Mesendoderm (in vitro differentiated cells): Measurements from ENCODE around the gene SEC14L2.

Experiments used
- DNase-seq: peaks from one replicate; pipeline ENCODE4 v3.0.0; 2013
- H2AK5ac ChIP-seq: 2 replicates; pipeline ENCODE4 v1.6.1; 2013; ENCODE audit warnings: low read length, inconsistent platforms
- H2BK120ac ChIP-seq: 2 replicates; pipeline ENCODE4 v1.6.1; 2013; ENCODE audit warnings: low read depth, mild to moderate bottlenecking, low read length, moderate library complexity, mixed read lengths
- H2BK15ac ChIP-seq: replicated peaks from 2 replicates; pipeline ENCODE4 v1.6.1; 2013; ENCODE audit warnings: low read depth, mild to moderate bottlenecking, moderate library complexity
- H2BK5ac ChIP-seq: 2 replicates; pipeline ENCODE4 v1.6.1; 2013; ENCODE audit warnings: low read length, inconsistent platforms
- H3K18ac ChIP-seq: 2 replicates; pipeline ENCODE4 v1.6.1; 2013; ENCODE audit warnings: mild to moderate bottlenecking, low read length, mixed read lengths
- H3K23ac ChIP-seq: one replicate; pipeline ENCODE4 v1.6.1; 2013; ENCODE audit warnings: low read length
- H3K27ac ChIP-seq: 2 replicates; pipeline ENCODE4 v1.5.1; 2013; ENCODE audit warnings: low read depth, mild to moderate bottlenecking, inconsistent platforms, low read length, moderate library complexity
- H3K27me3 ChIP-seq: 2 replicates; pipeline ENCODE4 v1.6.1; 2013; ENCODE audit warnings: low read length, control low read depth, mild to moderate bottlenecking, inconsistent platforms; ENCODE audit not compliant: insufficient read depth, poor library complexity
- H3K36me3 ChIP-seq: 2 replicates; pipeline ENCODE4 v1.6.1; 2013; ENCODE audit warnings: low read length, inconsistent platforms; ENCODE audit not compliant: control insufficient read depth, insufficient read depth
- H3K4ac ChIP-seq: one replicate; pipeline ENCODE4 v1.6.1; 2013; ENCODE audit warnings: low read depth, mild to moderate bottlenecking, low read length, moderate library complexity
- H3K4me1 ChIP-seq: 2 replicates; pipeline ENCODE4 v1.6.1; 2013; ENCODE audit warnings: low read depth, low read length, inconsistent platforms; ENCODE audit not compliant: control insufficient read depth
- H3K4me2 ChIP-seq: 2 replicates; pipeline ENCODE4 v1.6.1; 2013; ENCODE audit warnings: low read length
- H3K4me3 ChIP-seq: 2 replicates; pipeline ENCODE4 v1.5.1; 2013; ENCODE audit warnings: mild to moderate bottlenecking, low read length
- H3K56ac ChIP-seq: one replicate; pipeline ENCODE4 v1.6.1; 2013; ENCODE audit warnings: low read length
- H3K79me1 ChIP-seq: 2 replicates; pipeline ENCODE4 v1.6.1; 2013; ENCODE audit warnings: low read length, inconsistent platforms
- H3K79me2 ChIP-seq: 2 replicates; pipeline ENCODE4 v1.6.1; 2013; ENCODE audit warnings: mild to moderate bottlenecking, low read length; ENCODE audit not compliant: control insufficient read depth, insufficient read depth
- H3K9ac ChIP-seq: 2 replicates; pipeline ENCODE4 v1.6.1; 2013; ENCODE audit warnings: low read length, inconsistent platforms
- H4K5ac ChIP-seq: one replicate; pipeline ENCODE4 v1.6.1; 2013; ENCODE audit warnings: low read length
- H4K8ac ChIP-seq: one replicate; pipeline ENCODE4 v1.6.1; 2013; ENCODE audit warnings: low read depth, mild to moderate bottlenecking, control low read depth, low read length, moderate library complexity
- WGBS: extraction: QIAGEN DNeasy Blood & Tissue Kit; methylation state at CpG from one replicate; pipeline ENCODE4 v1.1.7; 2013; ENCODE audit warnings: low lambda C conversion rate, missing lambda C conversion rate; ENCODE audit not compliant: insufficient coverage; ENCODE audit errors: extremely low coverage; 5-methylcytosine and 5-hydroxymethylcytosine counted together

The SEC14L2 gene

DNA sequence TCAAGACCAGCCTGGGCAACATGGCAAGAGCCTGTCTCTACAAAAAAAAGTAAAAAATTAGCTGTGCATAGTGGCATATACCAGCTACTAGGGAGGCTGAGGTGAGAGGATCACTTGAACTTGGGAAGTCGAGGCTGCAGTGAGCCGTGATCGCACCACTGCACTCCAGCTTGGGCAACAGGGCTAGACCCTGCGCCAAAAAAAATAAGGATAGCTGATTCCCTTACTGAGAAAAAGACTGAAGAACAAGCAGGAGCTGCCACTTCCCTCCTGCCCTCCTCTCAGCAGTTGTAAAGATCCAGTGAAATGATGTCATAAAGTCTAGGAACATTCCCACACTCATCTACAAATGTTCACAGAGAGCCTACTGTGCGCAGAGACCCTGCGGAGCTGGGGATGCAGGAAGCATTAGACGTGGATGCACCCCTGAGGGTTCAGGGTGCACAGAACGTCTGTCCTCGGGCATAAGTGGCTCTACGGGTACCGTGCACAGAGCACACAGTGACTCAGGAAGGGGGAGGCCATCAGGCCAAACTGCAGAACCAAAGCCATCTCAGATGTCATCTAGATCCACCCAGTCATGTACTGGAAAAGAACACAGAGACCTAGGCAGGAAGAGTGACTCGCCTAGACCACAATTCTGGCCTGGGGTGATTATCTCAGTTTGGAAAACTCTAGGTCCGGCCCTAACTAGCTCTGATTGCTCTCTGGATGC, 11.7 kb downstream of the SEC14L2 start:
- H3K36me3 ChIP-seq = no peaks in the 10 kb centered on the region
- H4K5ac ChIP-seq = no peak overlapping the region
- no peak overlapping the region for H3K9ac ChIP-seq
- no peaks in the 10 kb centered on the region for H3K27me3 ChIP-seq
- no peak overlapping the region for H2BK120ac ChIP-seq
- no peaks in the 10 kb centered on the region for H3K4me1 ChIP-seq
- no peak overlapping the region for H3K23ac ChIP-seq
- H3K27ac ChIP-seq = no peak overlapping the region
- no peak overlapping the region for H4K8ac ChIP-seq
- H2BK5ac ChIP-seq = no peak overlapping the region
- H3K79me2 ChIP-seq = no peaks in the 10 kb centered on the region
- no peak overlapping the region for H3K4me2 ChIP-seq
- no peak overlapping the region for H3K56ac ChIP-seq
- no peak overlapping the region for H3K4me3 ChIP-seq
- no peaks in the 10 kb centered on the region for H3K79me1 ChIP-seq
- H3K4ac ChIP-seq = no peak overlapping the region
- H2BK15ac ChIP-seq = no peak overlapping the region
- no peak overlapping the region for H3K18ac ChIP-seq
- no peak overlapping the region for H2AK5ac ChIP-seq
- DNase-seq = no peak
- no CpG with 5 or more reads among the region's 13 CpGs for WGBS

DNA sequence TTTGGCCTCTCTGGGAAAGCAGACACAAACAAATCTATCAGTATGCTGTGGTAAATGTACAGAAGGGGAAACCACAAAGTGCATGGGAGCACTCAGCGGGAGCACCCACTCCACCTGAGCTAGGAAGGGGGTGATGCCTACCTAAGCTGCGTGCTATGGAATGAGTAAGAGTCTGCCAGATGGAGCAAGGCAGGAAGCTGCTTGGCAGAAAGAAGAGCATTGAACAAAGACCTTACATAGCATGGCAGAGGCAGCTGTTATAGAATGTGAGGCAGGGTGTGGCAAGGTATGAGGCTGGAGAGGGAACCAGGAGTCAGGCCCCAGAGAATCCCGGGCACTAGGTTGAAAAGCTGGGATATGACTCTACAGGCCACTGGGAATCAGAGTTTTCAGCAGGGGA, 15.0 kb downstream of the SEC14L2 start:
- no peak overlapping the region for H4K5ac ChIP-seq
- H3K18ac ChIP-seq = no peak overlapping the region
- H3K79me2 ChIP-seq = no peaks in the 10 kb centered on the region
- no peak overlapping the region for H3K23ac ChIP-seq
- DNase-seq = no peak
- no peak overlapping the region for H3K4me2 ChIP-seq
- H2BK15ac ChIP-seq = no peak overlapping the region
- H3K4ac ChIP-seq = no peak overlapping the region
- no peak overlapping the region for H2BK120ac ChIP-seq
- no peak overlapping the region for H2AK5ac ChIP-seq
- no peak overlapping the region for H2BK5ac ChIP-seq
- H3K36me3 ChIP-seq = no peaks in the 10 kb centered on the region
- H3K79me1 ChIP-seq = no peaks in the 10 kb centered on the region
- H3K56ac ChIP-seq = no peak overlapping the region
- WGBS = no CpG with 5 or more reads among the region's 3 CpGs
- H3K9ac ChIP-seq = no peak overlapping the region
- no peaks in the 10 kb centered on the region for H3K27me3 ChIP-seq
- H3K4me3 ChIP-seq = no peak overlapping the region
- no peak overlapping the region for H4K8ac ChIP-seq
- no peak overlapping the region for H3K27ac ChIP-seq
- H3K4me1 ChIP-seq = no peaks in the 10 kb centered on the region

DNA sequence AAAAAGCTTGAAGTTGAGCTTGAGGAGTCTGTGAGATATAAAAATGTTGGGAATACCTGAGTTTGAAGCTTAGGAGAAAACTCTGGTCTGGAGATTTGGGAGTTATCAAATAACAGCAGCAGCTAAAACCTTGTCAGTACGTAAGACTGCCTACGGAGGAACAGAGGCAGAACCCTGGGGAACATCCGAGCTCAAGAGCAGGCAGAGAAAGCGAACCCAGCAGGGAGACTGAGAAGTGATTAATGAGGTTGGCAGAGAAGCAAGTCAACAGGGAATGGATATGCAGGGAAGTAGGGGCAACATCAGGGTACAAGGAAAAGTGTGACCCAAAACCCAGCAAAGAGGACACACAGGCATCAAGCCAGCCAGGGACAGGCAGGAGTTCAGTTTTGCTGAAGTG, 16.2 kb downstream of the SEC14L2 start:
- no peak for DNase-seq
- H3K4me1 ChIP-seq = no peaks in the 10 kb centered on the region
- H3K27me3 ChIP-seq = no peaks in the 10 kb centered on the region
- no peak overlapping the region for H3K18ac ChIP-seq
- no peak overlapping the region for H2AK5ac ChIP-seq
- no peak overlapping the region for H3K9ac ChIP-seq
- H3K56ac ChIP-seq = no peak overlapping the region
- no peak overlapping the region for H3K4me2 ChIP-seq
- no peaks in the 10 kb centered on the region for H3K79me2 ChIP-seq
- no peak overlapping the region for H4K8ac ChIP-seq
- no peak overlapping the region for H3K4me3 ChIP-seq
- no peak overlapping the region for H2BK15ac ChIP-seq
- no CpG with 5 or more reads among the region's 4 CpGs for WGBS
- H3K23ac ChIP-seq = no peak overlapping the region
- no peak overlapping the region for H2BK5ac ChIP-seq
- H3K27ac ChIP-seq = no peak overlapping the region
- no peak overlapping the region for H2BK120ac ChIP-seq
- H3K79me1 ChIP-seq = no peaks in the 10 kb centered on the region
- H4K5ac ChIP-seq = no peak overlapping the region
- H3K4ac ChIP-seq = no peak overlapping the region
- no peaks in the 10 kb centered on the region for H3K36me3 ChIP-seq

DNA sequence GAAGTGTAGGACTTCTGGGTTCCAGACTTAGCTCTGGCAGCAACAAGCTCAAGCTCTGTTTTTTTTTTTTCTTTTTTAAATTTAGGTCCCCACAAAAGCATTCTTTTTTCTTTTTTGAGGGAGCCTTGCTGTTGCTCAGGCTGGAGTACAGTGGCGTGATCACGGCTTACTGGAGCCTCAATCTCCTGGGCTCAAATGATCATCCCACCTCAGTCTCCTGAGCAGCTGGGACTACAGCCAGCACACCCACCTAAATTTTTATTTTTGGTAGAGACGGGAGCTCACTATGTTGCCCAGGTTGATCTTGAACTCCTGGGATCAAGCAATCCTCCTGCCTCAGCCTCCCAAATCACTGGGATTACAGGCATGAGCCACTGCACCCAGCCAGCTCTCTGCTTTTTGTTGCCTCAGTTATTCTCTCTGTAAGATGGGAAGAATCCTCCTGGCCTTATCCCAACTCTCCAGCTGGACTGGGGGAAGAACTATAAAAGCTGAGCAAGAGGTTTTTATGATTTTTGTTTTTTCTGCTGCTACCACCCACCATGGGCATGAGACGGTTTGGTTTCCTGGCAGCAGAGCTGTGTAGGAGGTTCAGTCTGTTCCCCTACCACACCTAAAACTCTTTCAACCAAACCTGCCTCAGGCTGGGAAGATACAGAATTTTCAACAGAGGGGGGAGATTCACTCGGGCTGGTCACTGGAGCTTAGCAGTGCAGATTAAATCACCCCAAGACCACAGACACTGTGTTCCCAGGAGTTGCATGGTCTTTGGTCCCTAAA, 17.1 kb downstream of the SEC14L2 start:
- Histone ChIP-seq H4K5ac (no peak overlapping the region), H3K23ac (no peak overlapping the region), H2BK5ac (no peak overlapping the region), H3K18ac (no peak overlapping the region), H3K4me1 (no peaks in the 10 kb centered on the region), H3K9ac (no peak overlapping the region), H3K56ac (no peak overlapping the region), H3K27me3 (no peaks in the 10 kb centered on the region), H3K4me2 (no peak overlapping the region), H3K79me2 (no peaks in the 10 kb centered on the region), H3K36me3 (no peaks in the 10 kb centered on the region), H3K27ac (no peak overlapping the region), H2AK5ac (no peak overlapping the region), H3K79me1 (no peaks in the 10 kb centered on the region), H2BK120ac (no peak overlapping the region), H4K8ac (no peak overlapping the region), H3K4ac (no peak overlapping the region), H2BK15ac (no peak overlapping the region), H3K4me3 (no peak overlapping the region)
- WGBS = no CpG with 5 or more reads among the region's 5 CpGs
- no peak for DNase-seq

GRCh38 chr22:30414525-30415047, 17.8 kb downstream of the SEC14L2 start:
- no peaks in the 10 kb centered on the region for H3K79me2 ChIP-seq
- no peak overlapping the region for H4K8ac ChIP-seq
- no peak overlapping the region for H4K5ac ChIP-seq
- no peak overlapping the region for H3K4me2 ChIP-seq
- H3K18ac ChIP-seq = no peak overlapping the region
- H3K79me1 ChIP-seq = no peaks in the 10 kb centered on the region
- H2BK15ac ChIP-seq = no peak overlapping the region
- no peak overlapping the region for H2BK120ac ChIP-seq
- H3K4me1 ChIP-seq = no peaks in the 10 kb centered on the region
- H3K4me3 ChIP-seq = no peak overlapping the region
- no peak overlapping the region for H3K23ac ChIP-seq
- WGBS = no CpG with 5 or more reads among the region's 4 CpGs
- H3K27me3 ChIP-seq = no peaks in the 10 kb centered on the region
- H2BK5ac ChIP-seq = no peak overlapping the region
- H3K4ac ChIP-seq = no peak overlapping the region
- H3K36me3 ChIP-seq = no peaks in the 10 kb centered on the region
- H3K56ac ChIP-seq = no peak overlapping the region
- no peak overlapping the region for H2AK5ac ChIP-seq
- H3K27ac ChIP-seq = no peak overlapping the region
- DNase-seq = no peak
- H3K9ac ChIP-seq = no peak overlapping the region
